GM06990 (cell line): Measurements from ENCODE around the gene LRMDA.

Experiments
- DNase-seq: peaks from one replicate; pipeline ENCODE4 v3.0.0-alpha.2; 2011; ENCODE audit not compliant: insufficient read length; ENCODE audit errors: extremely low read depth
- H3K27me3 ChIP-seq: replicated peaks from 2 replicates; pipeline ENCODE4 v1.6.0; 2011; ENCODE audit warnings: low read length; ENCODE audit not compliant: control insufficient read depth, insufficient read depth
- H3K36me3 ChIP-seq: 2 replicates; pipeline ENCODE4 v1.5.1; 2011; ENCODE audit warnings: low read length; ENCODE audit not compliant: control insufficient read depth, insufficient read depth
- H3K4me3 ChIP-seq: replicated peaks from 2 replicates; pipeline ENCODE4 v1.5.1; 2011; ENCODE audit warnings: low read depth, mild to moderate bottlenecking, control low read depth, low read length
- TF ChIP-seq, protein P1 (sequence below): IDR thresholded peaks from 2 replicates; pipeline ENCODE4 v1.5.1; 2011; ENCODE audit warnings: low read length, control low read depth, mild to moderate bottlenecking, inconsistent platforms; ENCODE audit not compliant: insufficient read depth, poor library complexity, severe bottlenecking

LRMDA gene

DNA sequence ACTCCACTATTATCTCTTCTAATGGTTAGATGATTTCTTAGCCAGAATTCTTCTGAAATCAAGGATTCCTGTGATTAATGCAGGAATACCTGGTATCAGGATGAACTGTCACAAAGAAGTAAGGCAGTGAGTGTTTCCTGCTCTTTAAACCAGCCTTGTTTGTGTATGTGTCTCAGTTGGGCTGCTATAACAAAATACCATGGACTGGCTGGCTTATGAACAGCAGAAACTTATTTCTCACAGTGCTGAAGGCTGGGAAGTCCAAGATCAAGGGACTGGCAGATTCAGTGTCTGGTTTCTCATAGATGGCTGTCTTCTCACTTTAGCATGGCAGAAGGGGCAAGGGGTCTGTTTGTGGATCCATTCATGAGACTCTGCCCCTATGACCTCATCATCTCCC, 42.7 kb downstream of the LRMDA start:
- Histone ChIP-seq H3K4me3 (no peak overlapping the region), H3K36me3 (no peaks in the 10 kb centered on the region), H3K27me3 (peaks cover 1% of the 10 kb centered on the region; the same call in 1 of the 2 replicates)
- no peak for DNase-seq
- TF ChIP-seq, protein P1, sequence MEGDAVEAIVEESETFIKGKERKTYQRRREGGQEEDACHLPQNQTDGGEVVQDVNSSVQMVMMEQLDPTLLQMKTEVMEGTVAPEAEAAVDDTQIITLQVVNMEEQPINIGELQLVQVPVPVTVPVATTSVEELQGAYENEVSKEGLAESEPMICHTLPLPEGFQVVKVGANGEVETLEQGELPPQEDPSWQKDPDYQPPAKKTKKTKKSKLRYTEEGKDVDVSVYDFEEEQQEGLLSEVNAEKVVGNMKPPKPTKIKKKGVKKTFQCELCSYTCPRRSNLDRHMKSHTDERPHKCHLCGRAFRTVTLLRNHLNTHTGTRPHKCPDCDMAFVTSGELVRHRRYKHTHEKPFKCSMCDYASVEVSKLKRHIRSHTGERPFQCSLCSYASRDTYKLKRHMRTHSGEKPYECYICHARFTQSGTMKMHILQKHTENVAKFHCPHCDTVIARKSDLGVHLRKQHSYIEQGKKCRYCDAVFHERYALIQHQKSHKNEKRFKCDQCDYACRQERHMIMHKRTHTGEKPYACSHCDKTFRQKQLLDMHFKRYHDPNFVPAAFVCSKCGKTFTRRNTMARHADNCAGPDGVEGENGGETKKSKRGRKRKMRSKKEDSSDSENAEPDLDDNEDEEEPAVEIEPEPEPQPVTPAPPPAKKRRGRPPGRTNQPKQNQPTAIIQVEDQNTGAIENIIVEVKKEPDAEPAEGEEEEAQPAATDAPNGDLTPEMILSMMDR: no peak

- H3K36me3 ChIP-seq: no peaks in the 10 kb centered on the region
- H3K4me3 ChIP-seq: no peak overlapping the region
- peaks cover 1% of the 10 kb centered on the region for H3K27me3 ChIP-seq
- DNase-seq: no peak
- TF ChIP-seq, protein P1: no peak
Observed at GRCh38 chr10:75475460-75476182, 44.2 kb downstream of the LRMDA start.

DNA sequence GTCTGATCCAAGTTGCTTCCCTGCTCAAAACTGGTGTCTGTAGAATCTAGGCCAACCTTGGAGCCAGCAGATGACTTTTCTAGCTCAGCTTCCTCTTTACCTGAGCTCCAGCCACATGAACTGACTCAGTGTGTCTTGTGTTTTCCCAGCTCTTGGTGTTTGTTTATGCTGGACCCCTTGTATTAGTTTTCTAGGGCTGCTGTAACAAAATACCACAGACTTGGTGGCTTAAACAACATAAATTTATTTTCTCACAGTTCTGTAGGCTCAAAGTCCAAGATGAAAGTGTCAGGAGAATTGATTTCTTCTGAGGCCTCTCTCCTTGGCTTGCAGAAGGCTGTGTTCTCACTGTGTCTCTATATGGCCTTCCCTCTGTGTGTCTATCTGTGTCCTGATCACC, 45.1 kb downstream of the LRMDA start:
- H3K36me3 ChIP-seq: no peaks in the 10 kb centered on the region
- TF ChIP-seq, protein P1: no peak
- no peak for DNase-seq
- peaks cover 1% of the 10 kb centered on the region for H3K27me3 ChIP-seq
- no peak overlapping the region for H3K4me3 ChIP-seq

DNA sequence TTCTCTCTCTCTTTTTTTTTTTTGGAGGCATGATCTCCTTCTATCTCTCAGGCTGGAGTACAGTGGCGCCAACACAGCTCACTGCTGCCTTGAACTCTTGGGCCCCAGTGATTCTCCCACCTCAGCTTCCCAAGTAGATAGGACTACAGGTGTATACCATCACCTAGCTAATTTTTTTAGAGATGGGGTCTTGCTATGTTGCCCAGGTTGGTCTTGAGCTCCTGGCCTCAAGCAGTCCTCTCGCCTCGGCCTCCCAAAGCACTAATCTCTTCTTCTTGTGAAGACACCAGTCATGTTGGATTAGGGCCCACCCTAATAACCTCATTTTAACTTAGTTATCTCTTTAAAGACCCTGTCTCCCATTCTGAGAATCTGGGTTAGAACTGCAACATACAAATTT, 45.6 kb downstream of the LRMDA start:
- no peak for DNase-seq
- H3K36me3 ChIP-seq: no peaks in the 10 kb centered on the region
- H3K4me3 ChIP-seq: no peak overlapping the region
- TF ChIP-seq, protein P1: no peak
- H3K27me3 ChIP-seq: peaks cover 1% of the 10 kb centered on the region

DNA sequence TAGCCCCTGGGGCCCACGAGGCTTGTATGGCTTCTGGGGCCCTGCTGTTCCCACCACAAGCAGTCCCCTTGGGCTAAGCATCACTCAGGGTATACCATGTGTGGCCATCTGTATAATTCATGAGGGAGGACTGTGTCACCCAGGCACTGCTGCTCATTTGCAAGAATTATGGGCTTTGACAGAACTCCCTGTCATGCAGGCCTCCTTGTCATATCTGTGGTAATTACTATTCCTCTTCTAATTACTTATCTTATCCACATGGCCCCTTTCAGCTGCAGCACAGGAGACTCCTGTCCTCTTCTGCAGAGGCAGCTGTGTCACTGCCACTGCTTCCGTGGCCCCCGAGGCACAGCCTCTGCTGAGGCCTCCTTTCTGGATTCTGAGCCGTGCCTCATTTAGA, 46.3 kb downstream of the LRMDA start:
- peaks cover 1% of the 10 kb centered on the region for H3K27me3 ChIP-seq
- no peak for DNase-seq
- TF ChIP-seq, protein P1: no peak
- no peaks in the 10 kb centered on the region for H3K36me3 ChIP-seq
- H3K4me3 ChIP-seq: no peak overlapping the region

- no peak overlapping the region for H3K4me3 ChIP-seq
- no peak for DNase-seq
- H3K36me3 ChIP-seq: no peaks in the 10 kb centered on the region
- TF ChIP-seq, protein P1: no peak
- H3K27me3 ChIP-seq: peaks cover 1% of the 10 kb centered on the region
Observed at GRCh38 chr10:75480374-75480773, 49.0 kb downstream of the LRMDA start.
